ENCODE data around the gene NIFK.

- no peak for TF ChIP-seq CTCF (IDR thresholded peaks at IDR 0.05; ENCODE audit: borderline replicate concordance, extremely low read depth, low read length, poor library complexity, severe bottlenecking)
- TF ChIP-seq EZH2 (IDR thresholded peaks at IDR 0.05; ENCODE audit: borderline replicate concordance, low read depth, low read length, severe bottlenecking): no peak
Measured at GRCh38 chr2:121777699-121778058, 41.0 kb upstream of the NIFK start.
